Measurements from ENCODE around the gene ABAT.
"Not testable (repeated sequence)": the region's sequence is repeated elsewhere in the genome, so short reads cannot be mapped to it uniquely, and the experiment has no call there.

Gene ABAT

DNA sequence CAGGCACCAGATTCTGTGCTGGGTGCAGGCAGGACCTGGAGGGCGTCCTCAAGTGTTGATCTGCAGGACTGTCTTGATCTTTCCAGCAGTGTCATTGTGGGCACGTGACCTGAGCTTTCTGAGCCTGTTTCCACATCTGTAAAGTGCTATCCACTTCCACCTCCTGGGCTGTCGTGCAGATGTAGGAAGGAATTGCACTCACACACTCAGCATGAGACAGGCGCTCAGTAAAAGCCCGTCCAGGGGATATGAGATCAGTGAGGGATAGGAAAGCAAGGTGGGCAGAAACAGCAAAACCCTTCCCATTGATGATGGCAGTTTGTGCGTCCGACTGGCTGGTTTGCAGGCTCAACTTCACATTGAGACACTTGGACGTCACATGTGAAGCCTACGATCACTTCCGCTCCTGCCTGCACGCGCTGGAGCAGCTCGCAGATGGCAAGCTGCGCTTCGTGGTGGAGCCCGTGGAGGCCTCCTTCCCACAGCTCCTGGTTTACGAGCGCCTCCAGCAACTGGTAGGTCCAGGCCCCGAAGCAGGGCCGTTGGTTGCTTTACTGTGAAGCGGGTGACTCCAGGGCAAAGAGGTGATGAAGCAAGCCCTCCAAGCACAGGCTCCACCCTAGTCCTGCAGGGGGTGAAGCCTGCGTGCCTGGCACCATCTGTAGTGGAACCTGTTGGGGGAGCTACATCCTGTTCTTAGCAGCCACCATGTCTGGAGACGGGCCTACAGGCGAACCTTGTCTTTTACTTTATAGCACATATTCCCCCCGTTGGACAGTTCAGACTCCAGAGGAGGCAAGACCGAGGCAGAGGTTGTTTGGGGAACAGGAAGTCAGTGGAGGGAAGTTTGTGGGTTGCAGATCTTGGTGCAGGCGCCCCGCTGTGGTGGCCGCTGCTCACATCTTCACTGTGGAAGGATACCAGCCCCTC is 29.9 kb upstream of the ABAT start:
- no peaks in the 10 kb centered on the region for H3K9me3 Mint-ChIP-seq
- H3K27me3 Mint-ChIP-seq = no peaks in the 10 kb centered on the region
- peaks cover 60 to 77% of the 10 kb centered on the region in 2 donors for H3K36me3 Mint-ChIP-seq
- H3K4me1 Mint-ChIP-seq = peaks cover 3 to 12% of the 10 kb centered on the region in 2 donors
- H3K4me3 Mint-ChIP-seq = no peak overlapping the region
- DNase-seq = no peak
- H3K27ac Mint-ChIP-seq = peak overlapping the region; percentile 53
- peak; percentile 61 to 76 for ATAC-seq (replicated peaks)

DNA sequence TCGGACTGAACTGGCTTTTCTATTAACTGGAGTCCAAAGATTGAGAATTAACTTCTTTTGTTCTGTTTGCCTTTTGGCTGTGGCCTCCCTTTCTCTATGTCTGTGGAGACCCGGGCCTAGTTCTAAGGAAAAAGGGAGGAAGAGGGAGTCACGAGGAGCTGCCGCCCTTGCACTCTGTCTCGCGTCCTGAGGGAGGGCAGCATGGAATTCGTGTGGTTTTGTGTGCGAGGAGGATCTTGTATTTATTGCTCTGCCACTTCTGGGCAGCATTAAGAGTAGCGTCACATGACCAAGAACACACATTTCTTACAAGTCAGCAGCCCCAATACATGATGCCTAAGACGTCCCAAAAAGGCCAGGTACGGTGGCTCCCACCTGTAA is 29.3 kb upstream of the ABAT start:
- no peak overlapping the region for H3K4me3 Mint-ChIP-seq
- peaks cover 55 to 70% of the 10 kb centered on the region in 2 donors for H3K36me3 Mint-ChIP-seq
- H3K27me3 Mint-ChIP-seq = no peaks in the 10 kb centered on the region
- DNase-seq (no peak), ATAC-seq (replicated peaks) (no peak)
- peak overlapping the region; percentile 53 for H3K27ac Mint-ChIP-seq
- H3K9me3 Mint-ChIP-seq = no peaks in the 10 kb centered on the region
- peaks cover 3 to 12% of the 10 kb centered on the region in 2 donors for H3K4me1 Mint-ChIP-seq

DNA sequence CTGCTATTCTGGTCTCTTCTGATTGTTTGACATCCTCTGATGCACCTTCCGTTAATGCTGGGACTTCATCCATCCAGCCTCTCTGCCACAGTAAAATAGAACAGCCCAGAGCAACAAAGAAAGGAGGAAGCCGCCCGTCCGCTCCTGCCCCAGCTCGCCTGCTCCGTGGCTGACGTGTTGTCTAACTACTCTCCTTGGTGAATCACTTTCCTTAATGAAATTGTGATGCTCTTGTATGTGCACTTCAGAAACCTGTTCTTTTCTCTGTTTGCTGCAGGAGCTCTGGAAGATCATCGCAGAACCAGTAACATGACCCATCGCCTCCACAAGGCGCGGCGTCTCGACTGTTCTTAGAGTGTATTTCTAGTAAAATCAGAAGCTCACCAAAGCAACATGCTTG is 28.6 kb upstream of the ABAT start:
- Mint-ChIP-seq H3K36me3 (peaks cover 55 to 66% of the 10 kb centered on the region in 2 donors), H3K9me3 (no peaks in the 10 kb centered on the region), H3K4me1 (peaks cover 3 to 12% of the 10 kb centered on the region in 2 donors), H3K4me3 (no peak overlapping the region), H3K27me3 (no peaks in the 10 kb centered on the region), H3K27ac (no peak overlapping the region)
- DNase-seq (no peak), ATAC-seq (replicated peaks) (no peak)

DNA sequence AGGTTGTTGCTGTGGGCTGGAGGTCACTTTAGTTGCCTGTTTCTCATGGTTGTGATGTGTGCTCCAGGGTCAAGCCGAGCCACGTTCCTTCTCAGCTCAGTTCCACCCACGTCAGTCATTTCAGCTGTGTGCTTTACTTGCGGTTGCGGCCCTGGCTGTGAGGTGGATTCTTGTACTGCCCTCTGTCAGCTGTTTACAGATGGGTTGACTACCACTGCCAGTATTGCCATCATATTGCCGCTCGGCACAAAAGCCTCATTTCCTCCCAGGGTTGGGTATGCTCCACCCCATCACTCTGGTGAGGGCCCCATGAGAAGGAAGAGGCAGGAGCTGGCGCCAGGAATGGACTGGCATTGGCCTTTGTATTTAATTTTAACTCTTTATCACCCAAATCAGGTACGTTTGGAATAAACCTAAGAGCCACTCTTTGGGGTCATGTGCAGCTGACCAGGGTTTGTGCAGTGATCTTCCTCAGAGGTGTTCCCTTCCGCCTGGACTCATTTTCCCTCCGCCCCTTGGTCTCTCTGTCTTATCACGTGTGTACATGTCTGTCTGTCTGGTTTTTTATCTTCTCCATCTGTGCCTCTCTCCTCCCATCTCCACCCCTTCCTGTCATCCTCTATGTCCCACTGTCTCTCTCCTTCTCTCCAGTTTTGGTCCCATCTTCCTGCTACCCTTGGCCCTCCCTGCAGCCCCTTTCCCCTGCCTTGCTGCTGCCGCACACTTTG is 27.9 kb upstream of the ABAT start:
- H3K4me1 Mint-ChIP-seq = peaks cover 3 to 12% of the 10 kb centered on the region in 2 donors
- peaks cover 49 to 60% of the 10 kb centered on the region in 2 donors for H3K36me3 Mint-ChIP-seq
- no peak overlapping the region for H3K4me3 Mint-ChIP-seq
- H3K27me3 Mint-ChIP-seq = no peaks in the 10 kb centered on the region
- DNase-seq (no peak), ATAC-seq (replicated peaks) (no peak)
- no peaks in the 10 kb centered on the region for H3K9me3 Mint-ChIP-seq
- H3K27ac Mint-ChIP-seq = peak overlapping the region; percentile 20

DNA sequence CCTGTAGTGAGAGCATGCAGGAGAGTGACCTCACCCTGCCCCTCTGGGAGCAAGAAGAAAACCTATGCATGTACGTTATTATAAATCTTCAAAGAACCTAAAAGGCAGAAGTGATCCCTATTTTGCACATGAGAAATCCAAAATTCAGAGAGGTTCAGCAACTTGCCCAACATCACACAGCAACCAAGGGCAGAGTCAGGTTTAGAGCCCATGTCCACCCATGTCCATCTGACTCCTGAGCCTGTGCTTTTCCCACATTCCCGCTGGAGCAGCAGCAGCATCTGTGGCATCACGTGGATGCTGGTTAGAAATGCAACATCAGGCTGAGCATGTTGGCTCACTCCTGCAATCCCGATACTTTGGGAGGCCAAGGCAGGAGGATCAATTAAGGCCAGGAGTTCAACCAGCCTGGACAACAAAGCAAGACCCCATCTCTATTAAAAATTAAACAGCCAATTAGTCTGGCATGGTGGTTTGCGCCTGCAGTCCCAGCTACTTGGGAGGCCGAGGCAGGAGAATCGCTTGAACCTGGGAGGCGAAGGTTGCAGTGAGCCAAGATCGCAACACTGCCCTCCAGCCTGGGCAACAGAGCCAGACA is 26.6 kb upstream of the ABAT start:
- ATAC-seq (replicated peaks) (no peak), DNase-seq (no peak)
- Mint-ChIP-seq H3K27me3 (no peaks in the 10 kb centered on the region), H3K9me3 (no peaks in the 10 kb centered on the region), H3K27ac (no peak overlapping the region), H3K4me3 (no peak overlapping the region), H3K4me1 (peaks cover 3 to 12% of the 10 kb centered on the region in 2 donors), H3K36me3 (peaks cover 39 to 46% of the 10 kb centered on the region in 2 donors)

DNA sequence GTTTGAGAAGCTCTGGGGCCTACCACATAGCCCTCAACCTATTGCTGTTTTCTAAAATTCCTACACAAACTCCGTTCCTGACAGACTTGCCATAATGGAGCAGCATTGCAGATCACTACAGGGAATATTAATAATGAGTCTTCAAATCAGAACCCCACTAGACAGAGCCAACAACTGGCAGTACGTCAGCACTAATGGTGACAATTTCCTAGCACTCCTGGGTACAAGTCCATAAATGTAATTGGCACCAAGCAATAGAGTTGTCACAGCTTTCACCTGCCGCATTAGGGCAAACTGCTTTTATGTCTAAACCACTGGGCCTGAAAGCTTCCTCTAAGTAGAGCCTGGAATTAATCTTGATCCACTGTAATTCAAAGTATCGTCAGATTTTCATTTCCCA is 25.5 kb upstream of the ABAT start:
- Mint-ChIP-seq H3K27ac (no peak overlapping the region), H3K9me3 (no peaks in the 10 kb centered on the region), H3K4me1 (peaks cover 3 to 12% of the 10 kb centered on the region in 2 donors), H3K27me3 (no peaks in the 10 kb centered on the region), H3K36me3 (peaks cover 32 to 44% of the 10 kb centered on the region in 2 donors), H3K4me3 (no peak overlapping the region)
- no peak for DNase-seq
- ATAC-seq (replicated peaks) = no peak

- ATAC-seq (replicated peaks) = no peak
- Mint-ChIP-seq H3K27ac (no peak overlapping the region), H3K4me1 (peaks cover 2% of the 10 kb centered on the region in 2 donors), H3K4me3 (no peak overlapping the region), H3K36me3 (peaks cover 24 to 36% of the 10 kb centered on the region in 2 donors), H3K27me3 (no peaks in the 10 kb centered on the region), H3K9me3 (no peaks in the 10 kb centered on the region)
- DNase-seq = no peak
Observed at GRCh38 chr16:8649829-8650554, 24.4 kb upstream of the ABAT start.

DNA sequence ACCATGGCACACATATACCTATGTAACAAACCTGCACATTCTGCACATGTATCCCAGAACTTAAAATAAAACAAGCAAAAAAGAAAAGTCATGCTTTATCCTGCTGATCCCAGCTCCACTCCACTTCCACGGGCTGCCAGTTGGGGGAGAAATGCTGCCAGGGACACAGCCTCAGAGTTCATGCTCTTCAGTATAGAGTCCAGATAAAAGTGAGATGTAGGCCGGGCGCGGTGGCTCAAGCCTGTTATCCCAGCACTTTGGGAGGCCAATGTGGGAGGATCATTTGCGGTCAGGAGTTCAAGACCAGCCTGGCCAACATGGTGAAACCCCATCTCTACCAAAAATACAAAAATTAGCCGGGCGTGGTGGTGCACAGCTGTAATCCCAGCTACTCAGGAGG is 22.5 kb upstream of the ABAT start:
- not testable (repeated sequence) for H3K9me3 Mint-ChIP-seq; H3K4me3 Mint-ChIP-seq; H3K27me3 Mint-ChIP-seq; H3K27ac Mint-ChIP-seq; ATAC-seq (replicated peaks); DNase-seq
- peaks cover 5 to 16% of the 10 kb centered on the region in 2 donors for H3K4me1 Mint-ChIP-seq
- peaks cover 17 to 24% of the 10 kb centered on the region in 2 donors for H3K36me3 Mint-ChIP-seq

DNA sequence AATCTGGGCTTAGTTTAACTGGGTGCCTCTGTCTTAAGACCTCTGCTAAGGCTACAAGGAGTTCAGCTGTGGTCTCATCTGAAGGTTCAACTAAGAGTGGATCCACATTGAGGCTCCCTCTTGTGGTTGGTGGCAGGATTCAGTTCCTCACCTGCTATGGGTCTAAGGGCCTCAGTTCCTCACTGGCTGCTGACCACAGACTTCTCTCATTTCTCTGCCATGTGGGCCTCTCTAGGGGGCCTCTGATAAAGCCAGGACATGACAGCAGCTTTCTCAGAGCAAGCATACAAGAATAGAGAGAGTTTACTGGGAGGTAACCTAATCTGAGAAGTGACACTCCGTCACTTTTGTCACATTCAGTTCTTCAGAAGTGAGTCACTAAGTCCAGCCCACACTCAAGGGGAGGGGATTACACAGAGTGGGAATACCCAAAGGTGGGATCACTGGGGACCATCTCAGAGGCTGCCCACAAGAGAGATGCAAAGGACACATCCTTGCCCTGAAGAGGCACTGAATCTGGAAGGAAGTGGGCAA is 19.2 kb upstream of the ABAT start:
- Mint-ChIP-seq H3K4me3 (no peak overlapping the region), H3K36me3 (peaks cover 11 to 14% of the 10 kb centered on the region in 2 donors), H3K27ac (peak overlapping the region; percentile 56), H3K9me3 (no peaks in the 10 kb centered on the region), H3K27me3 (no peaks in the 10 kb centered on the region), H3K4me1 (peaks cover 5 to 16% of the 10 kb centered on the region in 2 donors)
- ATAC-seq (replicated peaks) (peak; percentile 96 to 97), DNase-seq (peak; percentile 66)

GRCh38 chr16:8656376-8656775 is 18.0 kb upstream of the ABAT start:
- Mint-ChIP-seq H3K27ac (no peak overlapping the region), H3K36me3 (peaks cover 11 to 14% of the 10 kb centered on the region in 2 donors), H3K4me1 (peaks cover 7 to 16% of the 10 kb centered on the region in 2 donors), H3K4me3 (no peak overlapping the region), H3K27me3 (no peaks in the 10 kb centered on the region), H3K9me3 (no peaks in the 10 kb centered on the region)
- ATAC-seq (replicated peaks) = no peak
- DNase-seq = no peak

DNA sequence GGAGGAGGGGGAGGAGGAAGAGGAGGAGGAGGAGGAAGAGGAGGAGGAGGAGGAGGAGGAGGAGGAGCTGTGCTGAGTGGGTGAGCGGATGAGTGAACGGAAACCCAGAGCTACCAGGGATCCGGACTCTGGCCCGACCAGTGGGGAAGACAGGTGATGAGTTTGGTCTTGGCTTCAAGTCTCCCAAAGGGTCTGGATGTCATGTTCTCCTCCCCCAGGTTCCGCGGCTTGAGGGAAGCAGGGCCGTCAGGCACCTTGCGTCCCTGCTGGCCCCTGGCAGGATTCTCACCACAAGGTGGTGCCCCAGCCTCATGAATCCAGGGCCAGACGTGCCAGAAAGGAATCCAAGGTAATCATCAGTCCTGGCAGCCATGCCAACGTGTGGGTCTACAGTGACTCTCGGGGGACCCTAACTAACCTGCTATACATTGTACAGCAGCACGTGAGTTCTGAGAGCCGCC is 13.5 kb upstream of the ABAT start:
- Mint-ChIP-seq H3K9me3 (no peaks in the 10 kb centered on the region), H3K4me1 (peaks cover 2 to 6% of the 10 kb centered on the region in 2 donors), H3K27ac (no peak overlapping the region), H3K4me3 (no peak overlapping the region), H3K27me3 (no peaks in the 10 kb centered on the region), H3K36me3 (peaks cover 6% of the 10 kb centered on the region in 2 donors)
- DNase-seq (peak; percentile 59), ATAC-seq (replicated peaks) (peak; percentile 92 to 94)

GRCh38 chr16:8661703-8662102 is 12.7 kb upstream of the ABAT start:
- peaks cover 0 to 2% of the 10 kb centered on the region in 2 donors for H3K4me1 Mint-ChIP-seq
- ATAC-seq (replicated peaks) (no peak), DNase-seq (no peak)
- peaks cover under 1 to 8% of the 10 kb centered on the region in 2 donors for H3K36me3 Mint-ChIP-seq
- no peak overlapping the region for H3K4me3 Mint-ChIP-seq
- no peak overlapping the region for H3K27ac Mint-ChIP-seq
- H3K27me3 Mint-ChIP-seq = no peaks in the 10 kb centered on the region
- H3K9me3 Mint-ChIP-seq = no peaks in the 10 kb centered on the region

DNA sequence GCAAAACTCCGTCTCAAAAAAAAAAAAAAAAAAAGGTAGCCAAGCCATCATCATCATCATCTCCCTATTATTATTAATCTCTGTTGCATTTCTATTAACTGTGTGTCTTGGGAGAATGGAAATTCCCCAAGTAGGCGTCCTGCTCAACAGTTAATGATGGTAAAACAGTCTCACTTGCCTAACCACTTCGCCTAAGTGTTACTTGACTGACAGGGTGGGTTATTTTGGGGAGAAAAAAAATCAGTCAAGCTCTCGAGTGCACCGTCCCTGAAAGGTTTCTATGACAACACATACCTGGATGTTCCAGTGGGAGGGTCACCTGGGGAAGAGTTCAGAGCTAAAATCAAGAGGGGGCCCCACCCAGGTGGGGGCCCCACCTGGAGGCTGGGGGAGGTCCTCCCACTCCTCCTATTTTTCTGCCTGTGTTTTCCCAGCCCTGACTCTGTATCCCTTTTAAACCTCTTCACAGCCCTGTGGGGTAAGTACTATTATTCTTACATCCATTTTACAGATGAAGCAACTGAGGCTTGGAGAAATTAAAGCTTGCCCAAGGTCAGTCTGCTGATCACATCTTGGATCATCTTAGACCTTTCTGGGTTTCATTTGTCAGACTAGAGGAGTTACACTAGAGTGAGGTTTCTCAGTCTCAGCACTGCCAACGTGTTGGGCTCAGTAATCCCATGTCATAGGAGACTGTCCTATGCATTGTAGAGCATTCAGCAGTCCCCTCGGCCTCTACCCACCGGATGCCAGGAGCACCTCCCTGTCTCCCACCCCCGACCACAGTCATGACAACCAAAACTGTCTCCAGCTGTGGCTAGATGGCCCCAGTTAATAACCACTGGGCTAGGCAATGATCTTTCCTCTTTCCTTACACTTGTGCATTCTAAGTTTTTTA is 11.0 kb upstream of the ABAT start:
- DNase-seq = no peak
- Mint-ChIP-seq H3K27me3 (no peaks in the 10 kb centered on the region), H3K36me3 (peaks cover 6 to 15% of the 10 kb centered on the region in 2 donors), H3K27ac (no peak overlapping the region), H3K4me1 (peaks cover 0 to 2% of the 10 kb centered on the region in 2 donors), H3K9me3 (peaks cover 0 to 3% of the 10 kb centered on the region in 2 donors), H3K4me3 (no peak overlapping the region)
- ATAC-seq (replicated peaks) = no peak

Measured in stimulated activated naive B cell treated with anti-CD40 and anti-IgM and Interleukin-4, amounts not matched to agents 10 μg/mL and 1 μg/mL and 100 μg/mL, for 72 hours (primary cell).